Measurements from ENCODE around the gene FGFR3.
"Not testable (repeated sequence)": the region's sequence is repeated elsewhere in the genome, so short reads cannot be mapped to it uniquely, and the experiment has no call there.

FGFR3 gene

GRCh38 chr4:1821679-1822567 lies 28.8 kb downstream of the FGFR3 start:
- DNase-seq, result no peak

- DNase-seq, result no peak
Measured at GRCh38 chr4:1822568-1823544, 29.8 kb downstream of the FGFR3 start.

GRCh38 chr4:1823545-1823932 lies 30.4 kb downstream of the FGFR3 start:
- no peak for DNase-seq

GRCh38 chr4:1824746-1825145 lies 31.7 kb downstream of the FGFR3 start:
- DNase-seq, result no peak

GRCh38 chr4:1825326-1825725 lies 32.2 kb downstream of the FGFR3 start:
- no peak for DNase-seq

- DNase-seq, result no peak
Measured at GRCh38 chr4:1826531-1827350, 33.6 kb downstream of the FGFR3 start.

GRCh38 chr4:1830234-1830633 lies 37.1 kb downstream of the FGFR3 start:
- DNase-seq, result no peak

GRCh38 chr4:1830642-1831228 lies 37.6 kb downstream of the FGFR3 start:
- no peak for DNase-seq

- DNase-seq, result no peak
Measured at GRCh38 chr4:1831331-1831730, 38.2 kb downstream of the FGFR3 start.

GRCh38 chr4:1832690-1833089 lies 39.6 kb downstream of the FGFR3 start:
- no peak for DNase-seq

GRCh38 chr4:1833307-1834046 lies 40.4 kb downstream of the FGFR3 start:
- no peak for DNase-seq

- DNase-seq, result no peak
Measured at GRCh38 chr4:1834047-1834775, 41.1 kb downstream of the FGFR3 start.

- DNase-seq, result not testable (repeated sequence)
Measured at GRCh38 chr4:1835836-1836235, 42.7 kb downstream of the FGFR3 start.

GRCh38 chr4:1836650-1837049 lies 43.6 kb downstream of the FGFR3 start:
- DNase-seq, result no peak

GRCh38 chr4:1837069-1837468 lies 44.0 kb downstream of the FGFR3 start:
- no peak for DNase-seq

- DNase-seq, result no peak
Measured at GRCh38 chr4:1839282-1839681, 46.2 kb downstream of the FGFR3 start.

GRCh38 chr4:1841201-1841886 lies 48.3 kb downstream of the FGFR3 start:
- DNase-seq, result no peak

- no peak for DNase-seq
Measured at GRCh38 chr4:1841887-1842210, 48.8 kb downstream of the FGFR3 start.

- no peak for DNase-seq
Measured at GRCh38 chr4:1842339-1842895, 49.3 kb downstream of the FGFR3 start.

- no peak for DNase-seq
Measured at GRCh38 chr4:1842993-1843448, 49.9 kb downstream of the FGFR3 start.
